Kidney glomerular epithelial cell (primary cell): ENCODE data around the gene SEPTIN5.
"Not testable (repeated sequence)": the region's sequence is repeated elsewhere in the genome, so short reads cannot be mapped to it uniquely, and the experiment has no call there.

ENCODE experiments used
- DNase-seq: peaks from one replicate; lab custom pipeline; 2025; lab: John Stamatoyannopoulos, UW

Gene SEPTIN5

DNA sequence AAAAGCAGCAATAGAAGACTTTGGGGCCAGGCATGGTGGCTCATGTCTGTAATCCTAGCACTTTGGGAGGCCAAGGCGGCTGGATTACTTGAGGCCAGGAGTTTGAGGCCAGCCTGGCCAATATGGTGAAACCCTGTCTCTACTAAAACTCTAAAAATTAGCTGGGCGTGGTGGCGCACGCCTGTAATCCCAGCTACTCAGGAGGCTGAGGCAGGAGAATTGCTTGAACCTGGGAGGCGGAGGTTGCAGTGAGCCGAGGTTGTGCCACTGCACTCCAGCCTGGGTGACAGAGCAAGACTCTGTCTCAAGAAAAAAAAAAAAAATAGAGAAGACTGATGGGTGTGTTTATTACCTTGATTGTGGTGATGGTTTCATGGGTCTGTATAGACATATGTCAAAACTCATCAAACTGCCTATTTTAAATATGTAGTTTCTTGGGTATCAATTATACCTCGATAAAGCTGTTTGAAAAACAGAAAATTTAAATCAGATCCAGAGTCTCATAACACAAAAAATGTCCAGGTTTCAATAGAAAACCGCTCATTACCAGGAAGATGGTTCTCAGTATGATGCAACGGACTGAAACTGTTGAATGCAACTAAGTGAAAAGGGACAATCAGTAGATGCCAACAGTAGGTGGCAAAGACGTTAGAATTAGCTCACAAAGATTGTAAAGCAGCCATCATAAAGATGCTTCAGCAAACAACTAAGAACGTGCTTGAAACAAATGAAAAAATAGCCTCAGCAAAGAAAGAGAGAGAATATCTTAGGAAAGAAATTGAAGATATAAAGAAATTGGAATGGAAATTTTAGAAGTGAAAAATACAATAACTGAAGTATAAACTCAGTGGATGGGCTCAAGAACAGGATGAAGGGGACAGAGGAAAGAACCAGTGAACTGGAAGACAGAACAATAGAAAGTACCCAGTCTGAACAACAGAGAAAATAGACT, 33.1 kb upstream of the SEPTIN5 start:
- DNase-seq: no peak

DNA sequence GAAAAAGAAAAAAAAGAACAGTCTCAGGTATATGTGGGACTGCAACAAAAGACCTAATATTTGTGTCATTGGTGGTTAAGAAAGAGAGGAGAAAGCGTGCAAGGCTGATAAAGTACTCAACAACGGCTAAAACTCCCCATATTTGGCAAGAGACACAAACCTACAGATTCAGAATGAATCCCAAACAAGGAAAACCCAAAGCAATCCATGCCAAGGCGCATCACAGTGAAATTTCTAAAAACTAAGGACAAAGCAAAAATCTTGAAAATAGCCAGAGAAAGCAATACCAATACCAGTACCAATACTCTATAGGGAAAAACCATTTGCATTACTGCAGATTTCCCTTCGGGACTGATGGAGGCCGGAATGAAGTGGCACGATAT, 32.4 kb upstream of the SEPTIN5 start:
- DNase-seq: no peak

DNA sequence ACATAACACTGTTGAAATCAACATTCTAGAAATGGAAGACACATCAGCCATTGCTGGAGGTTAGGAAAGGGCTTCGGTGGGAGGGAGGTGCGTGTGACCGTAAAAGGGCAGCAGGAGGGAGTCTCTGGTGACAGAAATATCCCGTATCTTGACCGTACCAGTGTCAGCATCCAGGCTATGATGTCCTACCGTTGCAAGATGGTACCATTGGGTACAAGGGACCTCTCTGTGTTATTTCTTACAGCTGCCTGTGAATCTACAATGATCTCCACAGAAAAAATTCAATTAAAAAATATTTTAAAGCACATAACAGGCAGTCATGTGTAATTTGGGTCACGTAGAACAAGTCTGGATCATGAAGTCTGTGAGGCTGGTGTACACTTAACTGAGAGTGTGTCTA, 27.4 kb upstream of the SEPTIN5 start:
- DNase-seq: no peak

DNA sequence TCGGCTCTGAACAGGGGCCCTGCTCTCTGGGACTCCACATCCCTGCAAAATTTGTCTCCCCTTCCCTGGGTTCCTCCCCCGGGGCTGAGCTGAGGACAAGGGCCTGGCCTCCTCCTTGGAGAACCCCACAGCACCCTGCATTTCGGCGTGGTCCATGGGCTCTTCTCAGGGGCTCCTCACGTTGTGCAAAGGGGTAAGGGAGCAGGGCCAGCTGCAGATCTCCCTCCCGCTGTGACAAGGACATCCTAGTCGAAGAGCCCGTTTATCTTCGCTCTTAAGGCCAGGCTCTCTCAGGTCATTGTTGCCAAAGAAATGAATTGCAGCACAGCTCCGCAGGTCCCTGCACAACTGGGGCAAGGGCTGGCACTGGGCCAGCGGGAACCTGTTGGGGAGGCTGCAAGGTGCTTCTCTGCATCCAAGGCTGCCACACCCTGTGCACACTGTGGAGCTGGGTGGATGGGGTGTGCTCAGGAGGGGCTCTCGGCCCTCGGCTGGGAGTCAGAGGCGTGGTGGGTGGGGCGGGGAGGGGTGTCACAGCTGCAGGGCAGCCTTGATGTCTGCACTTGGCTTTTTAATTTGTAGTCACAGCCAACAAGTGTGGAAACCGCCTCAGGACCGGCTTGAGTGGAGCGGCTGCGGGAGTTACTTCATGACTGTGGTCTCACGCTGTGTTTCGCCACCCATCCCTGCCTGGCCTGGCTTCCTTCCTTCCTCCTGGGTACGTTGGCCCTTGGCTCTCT, 26.6 kb upstream of the SEPTIN5 start:
- no peak for DNase-seq

DNA sequence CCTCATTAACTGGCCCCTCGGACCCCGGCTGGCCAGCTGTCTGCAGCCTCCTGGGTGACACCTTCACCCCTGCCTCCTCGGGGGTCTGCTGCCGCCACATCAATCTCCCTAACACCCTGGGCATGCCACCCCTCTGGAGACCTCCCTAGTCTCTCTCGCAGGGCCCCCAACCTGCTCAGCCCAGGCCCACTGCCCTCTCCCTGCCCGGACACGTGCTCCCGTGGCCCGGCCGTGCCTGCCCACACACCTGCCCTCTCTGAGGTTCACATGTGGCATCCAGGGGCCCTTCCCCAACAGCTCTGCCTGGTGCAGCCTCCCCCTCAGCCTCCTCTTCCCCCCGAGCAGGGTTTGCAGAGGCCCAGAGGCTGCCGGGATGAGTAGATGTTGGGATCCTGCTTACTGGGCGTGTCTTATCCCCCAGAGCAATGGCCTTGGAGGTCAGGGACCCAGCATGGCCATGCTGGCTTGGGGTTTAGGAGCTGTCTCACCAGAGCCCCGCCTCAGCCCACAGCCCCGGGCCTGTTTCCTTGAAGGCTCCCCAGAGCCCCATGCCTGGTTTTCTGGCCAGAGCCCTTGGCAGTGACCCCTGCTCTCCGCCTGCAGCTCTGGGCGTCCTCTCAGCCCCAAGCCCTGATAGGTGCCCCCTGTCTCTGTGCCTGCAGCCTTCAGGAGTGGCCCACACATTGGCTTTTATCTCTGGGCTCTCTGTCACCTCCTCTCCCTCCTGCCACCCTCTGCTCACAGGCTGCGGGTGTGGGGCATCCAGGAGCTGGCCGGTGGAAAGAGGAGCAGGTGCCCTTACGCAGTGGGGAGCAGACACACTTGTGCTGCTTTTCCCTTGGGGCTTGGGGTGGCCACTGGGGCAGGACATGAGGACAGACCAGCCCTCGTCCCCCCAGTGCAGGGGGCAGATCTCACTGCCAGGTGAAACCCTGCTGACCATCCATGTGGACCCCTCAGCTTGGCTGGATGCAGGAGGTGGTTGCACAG, 25.7 kb upstream of the SEPTIN5 start:
- no peak for DNase-seq

DNA sequence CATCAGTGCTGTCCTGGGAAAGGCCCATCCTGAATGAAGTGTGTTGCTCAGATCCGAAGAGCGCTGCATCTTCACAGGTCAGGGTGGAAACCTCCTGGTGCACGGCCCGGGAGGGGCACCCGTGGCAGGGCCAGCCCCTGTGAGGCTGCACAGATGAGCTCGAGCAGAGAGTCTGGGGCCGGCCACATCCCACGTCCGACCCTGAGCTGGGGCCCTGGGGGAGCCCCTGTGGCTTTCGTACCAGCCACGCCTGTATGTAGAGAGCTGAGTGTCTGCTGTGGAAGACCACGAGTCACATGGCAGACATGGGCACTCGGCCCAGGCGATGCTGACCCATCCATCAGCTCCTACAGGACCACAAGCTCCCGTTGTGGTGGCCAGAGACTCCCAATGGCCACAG, 24.9 kb upstream of the SEPTIN5 start:
- no peak for DNase-seq

DNA sequence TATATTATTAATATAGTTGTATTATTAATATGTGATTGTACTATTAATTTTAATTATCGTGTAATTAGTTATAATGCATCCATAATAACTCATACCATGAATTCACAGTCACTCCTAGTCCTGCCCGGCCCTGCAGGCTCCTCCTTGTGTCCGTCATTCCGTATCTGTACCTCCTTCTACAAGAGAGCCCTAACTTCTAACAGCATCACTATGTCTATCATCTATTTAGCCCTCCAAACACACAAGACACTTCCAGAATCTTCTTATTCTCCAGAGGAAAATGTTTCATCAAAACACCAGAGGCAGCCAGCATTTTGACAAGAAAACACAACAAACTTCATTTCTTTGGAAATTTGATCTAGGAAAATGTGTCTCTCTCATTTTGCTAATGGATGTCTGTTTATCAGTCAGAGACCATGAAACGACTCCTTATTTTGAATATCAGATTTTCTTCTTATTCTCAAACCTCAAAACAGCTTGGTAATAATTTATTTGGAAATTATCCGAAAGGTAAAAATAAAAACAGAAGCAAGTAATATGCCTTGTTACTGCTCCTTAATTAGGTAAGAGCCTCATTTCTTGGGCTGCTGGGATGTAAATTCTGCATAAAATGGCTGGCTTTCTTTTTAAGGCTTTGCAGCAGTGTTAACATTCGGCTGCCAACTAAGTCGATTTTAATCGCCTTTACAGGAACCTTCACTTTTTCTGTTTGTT, 23.1 kb upstream of the SEPTIN5 start:
- no peak for DNase-seq

DNA sequence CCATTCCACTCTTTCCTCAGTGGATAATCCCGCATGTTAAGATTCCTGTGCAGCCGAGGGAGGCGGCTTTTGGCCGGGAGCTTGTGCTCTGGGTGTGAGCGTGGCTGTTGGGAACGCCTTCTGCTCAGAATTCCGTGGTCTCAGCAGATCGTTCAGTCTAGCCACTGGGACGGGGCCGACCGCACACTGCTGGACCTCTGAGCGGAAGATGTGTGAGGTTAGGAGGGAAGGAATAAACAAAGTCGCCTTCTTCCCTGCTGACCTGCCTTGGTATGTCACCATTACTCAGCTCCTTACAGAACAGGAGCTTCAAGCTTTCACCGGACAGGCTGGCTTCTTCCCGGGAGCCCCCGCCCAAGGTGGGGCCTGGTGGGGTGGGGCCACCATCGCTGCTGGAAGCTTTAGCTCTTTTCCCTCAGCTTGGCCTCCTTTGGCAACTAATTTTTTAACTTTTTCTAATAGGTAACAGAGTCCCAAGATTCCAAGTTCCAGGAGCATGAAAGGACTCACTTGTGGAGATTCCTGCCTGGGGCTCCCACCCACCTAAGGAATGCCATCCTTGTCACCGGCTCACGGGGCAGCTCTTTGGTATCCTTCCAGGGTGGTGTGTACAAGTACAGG, 22.5 kb upstream of the SEPTIN5 start:
- DNase-seq: peak; percentile 37

DNA sequence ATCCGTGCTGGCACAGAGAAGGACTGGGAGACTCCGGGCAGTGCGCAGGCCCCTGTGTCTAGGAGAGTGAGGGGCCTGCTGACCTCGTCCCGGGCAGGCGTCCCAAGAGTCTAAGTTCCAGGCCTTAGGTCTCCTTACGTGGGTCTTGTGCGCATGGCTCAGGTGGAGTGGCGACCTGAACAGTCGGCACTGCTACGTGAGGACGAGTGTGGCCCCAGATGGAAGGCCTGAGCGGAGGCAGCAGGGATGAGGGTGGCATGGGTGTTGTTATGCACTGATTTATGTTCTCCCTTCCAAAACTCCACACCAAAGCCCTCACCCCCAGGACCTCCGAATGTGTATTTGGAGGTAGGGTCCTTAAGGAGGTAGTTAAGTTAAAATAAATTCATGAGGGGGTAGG, 20.7 kb upstream of the SEPTIN5 start:
- no peak for DNase-seq

DNA sequence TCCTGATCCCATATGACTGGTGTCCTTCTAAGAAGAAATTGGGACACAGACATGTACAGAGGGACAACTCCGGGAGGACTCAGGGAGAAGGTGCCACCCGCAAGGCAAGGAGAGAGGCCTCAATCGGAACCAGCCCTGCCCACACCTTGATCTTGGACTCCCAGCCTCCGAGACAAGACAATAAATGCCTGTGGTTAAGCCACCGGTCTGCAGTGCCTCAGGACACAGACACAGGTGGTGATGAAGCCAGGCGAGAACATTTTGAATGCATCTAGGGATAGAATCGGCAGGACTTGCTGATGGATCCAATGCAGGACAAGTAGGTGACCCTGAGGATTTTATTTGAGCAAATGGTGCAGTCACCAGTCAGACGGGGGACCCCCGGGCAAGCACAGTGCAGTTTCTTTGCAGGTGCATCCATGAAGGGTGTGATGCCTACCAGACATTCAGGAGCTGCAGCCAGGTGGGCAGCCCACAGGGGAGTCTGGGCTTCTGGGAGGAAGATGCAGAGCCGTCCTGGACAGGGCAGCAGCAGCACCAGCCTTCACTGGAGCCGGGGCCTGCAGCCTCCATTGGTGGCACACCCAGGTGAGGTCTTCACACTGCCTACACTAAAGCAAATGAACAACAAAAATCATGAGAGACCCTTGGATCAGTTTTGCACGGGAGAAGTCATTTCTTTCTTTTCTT, 20.2 kb upstream of the SEPTIN5 start:
- no peak for DNase-seq

DNA sequence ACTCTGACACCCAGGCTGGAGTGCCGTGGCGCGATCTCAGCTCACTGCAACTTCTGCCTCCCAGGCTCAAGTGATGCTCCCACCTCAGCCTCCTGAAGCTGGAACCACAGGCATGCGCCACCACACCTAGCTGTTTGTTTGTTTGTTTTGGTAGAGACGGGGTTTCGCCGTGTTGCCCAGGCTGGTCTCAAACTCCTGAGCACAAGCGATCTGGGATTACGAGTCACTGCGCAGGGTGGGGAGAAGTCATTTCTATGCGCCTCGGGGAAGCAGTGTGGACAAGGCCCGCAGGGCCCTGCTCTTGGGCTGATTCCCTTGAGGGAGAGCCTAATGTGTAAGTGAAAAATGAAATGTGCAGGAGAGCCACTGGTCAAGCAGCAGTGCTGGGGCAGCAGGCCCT, 19.6 kb upstream of the SEPTIN5 start:
- DNase-seq: no peak

DNA sequence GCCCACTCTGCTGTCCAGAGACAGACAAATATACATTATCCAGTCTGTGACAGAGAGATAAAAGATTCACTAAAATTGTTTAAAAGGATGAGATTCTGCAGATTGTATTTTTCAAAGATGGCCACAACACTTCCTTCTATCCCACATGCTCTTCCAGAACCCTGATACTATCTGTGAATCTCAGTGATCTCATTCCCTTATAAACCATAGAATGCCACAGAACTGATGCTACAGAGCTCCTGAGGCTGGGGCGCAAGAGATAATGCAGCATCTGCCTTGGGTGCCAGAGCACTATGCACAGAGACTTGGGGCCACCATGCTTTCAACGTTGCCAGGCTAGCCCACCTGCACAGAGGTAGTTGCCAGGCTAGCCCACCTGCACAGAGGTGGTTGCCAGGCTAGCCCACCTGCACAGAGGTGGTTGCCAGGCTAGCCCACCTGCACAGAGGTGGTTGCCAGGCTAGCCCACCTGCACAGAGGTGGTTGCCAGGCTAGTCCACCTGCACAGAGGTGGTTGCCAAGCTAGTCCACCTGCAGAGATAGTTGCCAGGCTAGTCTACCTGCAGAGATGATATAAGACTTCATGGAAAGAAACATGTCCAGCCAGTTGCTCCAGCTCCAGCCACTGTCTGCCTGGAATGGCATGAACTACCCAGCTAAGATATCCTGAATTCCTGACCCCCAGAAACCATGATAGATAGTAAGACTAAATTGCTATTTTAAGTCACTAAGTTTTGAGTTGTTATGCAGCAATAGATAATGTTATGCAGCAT, 17.6 kb upstream of the SEPTIN5 start:
- DNase-seq: no peak

DNA sequence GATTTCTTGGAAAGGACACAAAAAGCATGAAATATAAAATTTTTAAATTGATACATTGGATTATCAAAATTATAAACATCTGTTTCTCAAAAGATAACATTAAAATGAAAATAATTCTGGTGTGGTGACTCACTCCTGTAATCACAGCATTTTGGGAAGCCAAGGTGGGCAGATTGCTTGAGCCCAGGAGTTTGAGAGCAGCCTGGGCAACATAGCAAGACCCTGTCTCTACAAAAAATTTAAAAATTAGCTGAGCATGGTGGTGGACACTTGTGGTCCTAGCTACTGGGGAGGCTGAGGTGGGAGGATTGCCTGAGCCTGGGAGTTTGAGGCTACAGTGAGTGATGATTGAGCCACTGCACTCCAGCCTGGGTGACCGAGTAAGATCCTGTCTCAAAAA, 16.4 kb upstream of the SEPTIN5 start:
- DNase-seq: not testable (repeated sequence)

DNA sequence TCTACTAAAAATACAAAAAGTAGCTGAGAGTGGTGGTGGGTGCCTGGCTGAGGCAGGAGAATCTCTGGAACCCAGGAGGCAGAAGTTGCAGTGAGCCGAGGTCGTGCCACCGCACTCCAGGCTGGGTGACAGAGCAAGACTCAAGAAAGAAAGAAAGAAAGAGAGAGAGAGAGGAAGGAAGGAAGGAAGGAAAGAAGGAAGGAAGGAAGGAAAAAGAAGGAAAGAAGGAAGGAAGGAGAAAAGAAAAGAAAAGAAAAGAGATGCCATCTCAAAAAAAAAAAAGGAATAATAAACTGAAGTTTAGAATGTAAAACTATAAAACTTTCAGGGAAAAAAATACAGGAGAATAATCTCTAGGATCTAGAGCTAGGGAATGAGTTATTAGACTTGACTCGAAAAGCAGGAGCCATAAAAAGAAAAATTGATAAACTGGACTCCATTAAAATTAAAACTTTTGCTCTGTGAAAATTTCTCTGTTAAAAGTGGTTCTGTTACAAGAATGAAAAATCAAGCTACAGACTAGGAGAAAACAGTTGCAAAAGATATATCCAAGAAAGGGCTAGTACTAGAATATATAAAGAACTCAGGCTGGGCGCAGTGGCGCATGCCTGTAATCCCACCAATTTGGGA, 13.4 kb upstream of the SEPTIN5 start:
- DNase-seq: no peak

DNA sequence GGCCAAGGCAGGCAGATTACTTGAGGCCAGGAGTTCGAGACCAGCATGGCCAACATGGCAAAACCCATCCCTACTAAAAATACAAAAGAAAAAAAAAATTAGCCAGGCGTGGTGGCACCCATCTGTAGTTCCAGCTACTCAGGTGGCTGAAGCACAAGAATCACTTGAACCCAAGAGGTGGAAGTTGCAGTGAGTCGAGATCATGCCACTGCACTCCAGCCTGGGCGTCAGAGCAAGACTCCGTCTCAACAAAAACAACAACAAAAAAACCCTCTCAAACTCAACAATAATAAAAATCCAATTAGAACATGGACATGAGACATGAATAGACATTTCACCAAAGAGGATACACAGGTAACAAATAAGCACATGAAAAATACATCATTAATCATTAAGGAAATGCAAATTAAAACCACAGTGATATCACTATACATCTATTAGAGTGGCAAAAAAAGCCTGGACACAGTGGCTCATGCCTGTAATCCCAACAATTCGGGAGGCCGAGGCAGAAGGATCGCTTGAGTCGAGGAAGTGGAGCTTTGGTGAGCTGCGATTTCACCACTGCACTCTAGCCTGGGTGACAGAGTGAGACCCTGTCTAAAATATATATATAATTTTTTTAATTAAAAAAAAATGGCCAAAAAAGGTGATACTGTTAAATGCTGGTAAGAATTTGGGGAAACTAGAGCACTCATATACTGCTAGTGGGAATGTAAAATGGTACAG, 12.7 kb upstream of the SEPTIN5 start:
- DNase-seq: no peak

DNA sequence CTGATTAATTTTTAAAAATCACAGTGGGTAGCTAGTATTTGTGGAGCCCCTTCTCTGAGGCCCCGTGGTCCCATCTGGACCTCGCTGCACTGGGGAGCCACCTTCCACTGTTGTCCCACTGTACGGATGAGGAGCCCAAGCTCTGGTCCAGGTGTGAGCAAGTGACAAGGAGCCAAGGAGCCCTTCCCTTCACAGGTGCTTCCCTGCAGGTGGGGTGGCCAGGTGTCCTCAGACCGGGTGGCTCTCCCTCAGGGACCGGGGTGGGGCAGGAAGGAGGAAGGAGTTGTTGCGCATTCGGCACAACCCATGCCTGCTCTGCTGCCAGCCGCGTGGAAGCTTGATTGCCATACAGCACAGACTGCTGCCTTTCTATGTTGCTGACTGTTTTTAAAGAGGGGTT, 10.4 kb upstream of the SEPTIN5 start:
- no peak for DNase-seq

DNA sequence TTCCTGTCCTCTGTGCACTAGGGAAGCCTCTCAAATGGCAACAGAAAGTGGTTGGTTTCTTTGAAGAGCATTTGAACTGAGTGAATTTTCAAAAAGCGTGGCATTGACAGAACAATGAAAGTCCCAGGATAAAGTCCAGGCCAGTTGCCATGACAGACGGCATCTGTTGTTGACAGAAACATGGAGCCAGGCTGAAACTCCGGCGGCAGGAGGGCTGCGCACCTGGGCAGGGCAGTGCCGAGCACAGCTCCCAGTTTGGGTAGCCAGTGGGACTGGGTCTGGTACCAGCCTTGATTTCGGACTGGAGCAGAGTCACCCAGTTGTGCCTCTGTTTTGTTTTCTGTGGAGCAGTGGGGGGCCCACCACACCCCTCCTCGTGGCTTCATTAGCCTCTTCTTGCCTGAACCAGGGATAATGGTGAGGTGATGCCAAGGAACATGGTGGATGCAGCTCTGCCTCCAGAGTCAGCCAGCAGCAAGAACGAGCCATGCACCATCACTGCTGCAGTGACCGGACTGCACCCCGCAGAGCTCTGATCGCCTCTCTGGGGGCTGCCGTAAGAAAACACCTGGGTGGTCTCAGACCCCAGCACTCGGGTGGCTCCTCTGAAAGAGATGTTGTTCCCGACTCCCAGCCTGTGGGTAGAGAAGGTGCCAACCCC, 9.8 kb upstream of the SEPTIN5 start:
- DNase-seq: no peak
